HG03469 (cell line): ENCODE data around the gene RNU5D-1.
A peak's percentile ranks its signal among the peaks of the same experiment; 100 is the strongest.
"Not testable (repeated sequence)": the region's sequence is repeated elsewhere in the genome, so short reads cannot be mapped to it uniquely, and the experiment has no call there.

Experiments
- ATAC-seq: cut with Tn5 transposase; IDR thresholded peaks from one replicate; pipeline ENCODE4 v1.9.1; 2021; ENCODE audit warnings: mild to moderate bottlenecking, moderate library complexity, moderate number of reproducible peaks; ENCODE audit not compliant: unreplicated experiment

Gene RNU5D-1

DNA sequence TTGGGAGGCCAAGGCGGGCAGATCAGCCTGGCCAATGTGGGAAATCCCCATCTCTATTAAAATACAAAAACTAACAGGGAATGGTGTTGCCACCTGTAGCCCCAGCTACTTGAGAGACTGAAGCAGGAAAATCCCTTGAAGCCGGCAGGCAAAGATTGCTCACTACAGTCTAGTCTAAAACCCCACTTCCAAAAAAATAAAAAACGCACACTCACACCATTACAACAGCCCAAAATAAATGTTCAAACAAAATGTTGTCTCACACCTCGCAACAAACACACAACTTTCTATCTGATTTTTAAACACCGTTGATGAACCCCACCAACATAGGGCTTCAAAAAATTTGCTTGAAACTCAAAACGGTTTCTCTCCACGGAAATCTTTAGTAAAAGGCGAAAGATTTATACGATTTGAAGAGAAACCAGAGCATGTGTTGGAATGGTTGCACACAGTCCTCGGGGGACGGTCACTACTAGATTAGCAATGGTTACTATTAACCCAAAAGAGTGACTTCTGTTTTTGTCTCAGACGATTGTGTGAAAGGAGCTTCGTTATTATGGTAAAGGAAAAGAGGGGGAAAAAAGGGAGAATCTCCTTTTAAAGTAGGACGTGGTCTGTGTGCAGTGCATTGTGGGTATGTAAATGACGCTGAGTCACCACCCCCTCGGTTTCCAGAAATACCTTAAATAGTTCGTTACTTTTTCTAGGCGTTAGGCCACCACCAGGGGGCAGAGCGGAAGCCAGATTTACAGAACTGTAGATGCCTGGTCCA is at the start of gene RNU5D-1:
Gene RNU5D-1 (minus strand): TSS at position 430 of the 772 bp plus-strand sequence.
- ATAC-seq, result peak; percentile 38

DNA sequence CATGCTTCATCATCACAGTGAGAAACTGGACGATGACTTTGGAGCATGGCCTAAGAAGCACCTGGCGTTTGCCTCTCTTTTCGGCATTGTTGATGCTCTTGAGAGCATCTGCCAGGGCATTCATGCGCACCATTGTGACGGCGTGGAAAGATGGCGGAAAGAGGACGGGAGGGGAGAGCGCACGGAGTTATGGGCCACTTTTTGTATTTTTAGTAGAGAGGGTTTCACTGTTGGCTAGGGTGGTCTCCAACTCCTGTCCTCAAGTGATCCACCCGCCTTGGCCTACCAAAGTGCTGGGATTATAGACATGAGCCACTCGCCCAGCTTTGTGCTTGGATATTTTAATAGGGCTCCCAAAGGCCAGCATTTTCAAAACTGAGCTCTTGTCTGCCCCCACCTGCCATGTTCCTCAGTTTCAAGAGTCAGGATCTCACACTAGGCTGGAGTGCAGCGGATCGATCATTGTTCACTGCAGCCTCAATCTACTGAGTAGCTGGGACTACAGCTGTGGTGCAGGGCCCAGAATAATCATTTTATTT is 49.7 kb upstream of the RNU5D-1 start:
- ATAC-seq, result no peak

DNA sequence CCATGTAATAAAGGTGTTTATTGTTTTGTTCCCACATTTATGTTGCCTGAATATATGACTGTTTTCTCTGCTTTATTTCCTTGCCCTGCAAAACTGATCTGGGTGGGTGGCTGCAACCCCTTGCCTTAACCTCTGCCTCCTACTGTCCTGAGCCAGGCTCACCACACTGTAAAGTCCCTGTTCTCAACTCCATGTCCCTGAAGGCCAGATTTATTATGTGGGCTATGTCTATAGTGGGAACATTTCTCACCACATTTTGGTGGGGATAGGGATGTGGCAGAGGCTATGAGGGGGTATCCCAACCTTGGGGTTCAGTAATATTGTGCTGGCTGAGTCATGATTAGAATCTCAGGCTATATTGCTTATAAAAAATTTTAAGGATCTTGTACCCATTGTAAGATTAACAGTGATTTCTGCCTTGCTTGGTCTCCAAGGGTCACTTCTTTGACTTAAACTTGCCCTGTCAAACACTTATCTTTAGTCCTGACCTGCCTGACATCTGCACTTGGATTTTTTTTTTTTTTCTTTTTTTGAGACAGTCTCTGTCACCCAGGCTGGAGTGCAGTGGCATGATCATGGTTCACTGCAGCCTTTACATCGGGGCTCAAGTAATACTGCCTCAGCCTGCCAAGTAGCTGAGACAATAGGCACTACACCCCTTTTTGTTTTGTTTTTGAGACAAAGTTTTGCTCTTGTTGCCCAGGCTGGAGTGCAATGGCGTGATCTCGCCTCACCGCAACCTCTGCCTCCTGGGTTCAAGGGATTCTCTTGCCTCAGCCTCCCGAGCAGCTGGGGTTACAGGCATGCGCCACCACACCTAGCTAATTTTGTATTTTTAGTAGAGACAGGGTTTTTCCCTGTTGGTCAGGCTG is 48.0 kb upstream of the RNU5D-1 start:
- ATAC-seq, result no peak

DNA sequence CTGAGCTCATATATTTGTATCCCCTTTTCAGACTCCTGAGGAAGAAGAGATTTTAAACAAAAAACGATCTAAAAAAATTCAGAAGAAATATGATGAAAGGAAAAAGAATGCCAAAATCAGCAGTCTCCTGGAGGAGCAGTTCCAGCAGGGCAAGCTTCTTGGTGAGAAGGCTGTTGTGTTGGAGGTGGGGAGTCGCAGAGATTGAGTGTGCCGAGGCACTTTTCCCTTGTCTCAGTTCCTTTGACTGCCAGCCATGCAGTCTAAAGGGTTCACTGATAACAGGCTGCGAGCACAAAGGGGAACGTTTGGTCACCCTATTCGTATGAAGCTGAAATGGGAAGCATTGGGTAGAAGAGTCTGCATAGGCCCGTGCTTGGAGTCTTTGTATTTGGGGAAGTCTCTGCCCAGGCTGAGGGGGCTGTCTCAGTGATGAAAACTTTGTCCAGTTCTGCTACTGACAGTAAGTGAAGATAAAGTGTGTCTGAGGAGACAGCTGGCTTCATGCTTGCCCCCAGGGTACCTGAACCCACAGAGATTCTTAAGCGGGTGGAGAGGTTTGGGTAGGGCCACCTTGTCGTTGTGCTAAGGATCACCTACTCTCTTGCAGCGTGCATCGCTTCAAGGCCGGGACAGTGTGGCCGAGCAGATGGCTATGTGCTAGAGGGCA is 47.1 kb upstream of the RNU5D-1 start:
- ATAC-seq, result no peak

DNA sequence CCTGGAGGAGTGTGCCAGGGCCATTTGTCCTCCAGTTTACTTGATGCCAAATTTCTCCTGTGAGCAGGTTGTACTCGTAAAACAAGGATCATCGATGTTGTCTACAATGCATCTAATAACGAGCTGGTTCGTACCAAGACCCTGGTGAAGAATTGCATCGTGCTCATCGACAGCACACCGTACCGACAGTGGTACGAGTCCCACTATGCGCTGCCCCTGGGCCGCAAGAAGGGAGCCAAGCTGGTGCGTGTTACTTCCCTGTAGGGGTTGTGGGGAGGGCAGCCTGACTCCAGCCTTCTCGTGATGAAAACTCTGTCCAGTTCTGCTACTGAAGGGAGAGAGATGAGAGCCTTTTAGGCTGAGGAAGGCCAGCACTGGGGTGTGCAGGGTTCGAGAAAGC is 46.6 kb upstream of the RNU5D-1 start:
- no peak for ATAC-seq

DNA sequence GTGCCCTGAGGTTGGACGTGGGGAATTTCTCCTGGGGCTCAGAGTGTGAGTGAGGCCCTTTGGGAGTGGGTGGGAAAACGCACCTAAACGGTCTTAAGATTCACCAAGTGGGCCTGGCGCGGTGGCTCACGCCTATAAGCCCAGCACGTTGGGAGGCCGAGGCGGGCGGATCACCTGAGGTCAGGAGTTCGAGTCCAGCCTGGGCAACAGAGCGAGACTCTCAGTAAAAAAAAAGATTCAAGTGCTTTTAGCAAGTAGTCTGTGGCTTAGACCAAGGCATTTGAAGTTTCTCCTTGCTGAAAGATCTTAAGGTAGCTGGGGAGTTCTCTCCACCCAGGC is 45.7 kb upstream of the RNU5D-1 start:
- ATAC-seq, result no peak

DNA sequence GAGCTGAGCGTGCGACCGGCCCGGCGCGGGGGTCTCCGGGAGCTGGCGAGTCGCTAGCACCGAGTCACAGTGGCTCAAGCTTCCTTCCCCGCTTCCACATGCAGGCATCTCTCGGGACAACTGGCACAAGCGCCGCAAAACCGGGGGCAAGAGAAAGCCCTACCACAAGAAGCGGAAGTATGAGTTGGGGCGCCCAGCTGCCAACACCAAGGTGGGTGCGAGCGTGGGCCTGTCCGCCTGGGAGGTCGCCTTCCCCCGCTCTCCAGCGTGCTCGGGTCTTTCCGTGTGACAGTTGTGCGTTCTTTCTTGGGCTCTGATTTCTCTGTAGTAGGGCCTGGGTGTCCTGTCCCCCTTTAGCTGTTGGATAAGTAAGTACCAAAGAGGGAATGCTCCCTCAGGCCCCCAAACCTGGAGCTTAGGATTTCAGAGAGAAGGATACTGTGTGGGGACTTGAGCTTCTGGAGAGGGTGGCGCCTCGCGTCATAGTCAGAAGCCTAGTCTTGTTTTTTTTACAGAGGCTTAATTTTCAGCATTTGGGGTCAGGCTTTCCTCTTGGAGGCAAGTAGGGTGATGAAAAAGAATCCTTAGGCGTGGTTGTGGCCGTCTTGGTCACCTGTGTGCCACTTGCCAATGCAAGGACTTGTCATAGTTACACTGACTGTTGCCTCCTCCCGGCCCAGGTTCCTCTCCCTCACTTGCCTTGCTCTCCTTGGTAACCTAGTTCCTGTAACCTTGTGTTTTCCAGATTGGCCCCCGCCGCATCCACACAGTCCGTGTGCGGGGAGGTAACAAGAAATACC is 45.2 kb upstream of the RNU5D-1 start:
- no peak for ATAC-seq

DNA sequence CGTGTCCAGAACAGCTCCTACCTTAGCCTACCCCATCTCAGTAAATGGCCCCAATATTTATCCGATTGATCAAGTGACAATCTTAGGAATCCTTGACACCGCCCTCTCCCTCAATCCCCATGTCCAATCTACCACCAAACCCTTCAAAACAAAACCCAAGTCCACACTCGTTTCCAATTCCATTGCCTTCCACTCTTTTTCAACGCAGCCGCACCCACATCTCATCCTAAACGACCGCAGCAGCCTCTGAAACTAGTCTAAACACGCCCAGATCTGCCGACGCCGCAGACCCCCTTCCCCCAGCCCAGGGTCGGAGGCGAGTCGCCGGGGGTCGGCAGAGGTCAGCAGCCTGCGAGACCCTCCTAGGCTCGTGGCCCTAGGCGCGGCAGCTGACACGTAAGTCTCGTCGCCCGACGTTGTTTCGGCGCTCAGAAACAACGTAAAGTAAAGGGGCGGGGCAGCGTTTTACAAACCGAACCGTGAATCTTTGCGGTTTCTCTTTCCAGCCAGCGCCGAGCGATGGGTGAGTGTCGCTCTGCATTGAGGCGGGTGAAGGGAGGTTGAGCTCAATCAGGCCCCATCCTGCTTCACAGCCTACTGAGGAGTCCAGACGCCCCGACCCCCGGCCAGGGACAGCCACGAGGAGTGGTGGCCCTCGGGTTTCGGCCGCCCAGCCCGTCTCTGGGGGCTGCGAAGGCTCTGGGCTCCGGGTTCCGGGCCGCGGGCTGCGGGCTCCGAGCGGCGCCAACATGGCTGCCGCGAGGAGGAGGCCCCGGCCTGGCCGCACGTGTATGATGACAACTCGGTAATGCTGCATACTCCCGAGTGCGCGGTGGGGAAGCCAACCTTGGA is 44.3 kb upstream of the RNU5D-1 start, which contains the start of gene RPS8:
Gene RPS8 (plus strand): TSS at position 463 of the 852 bp plus-strand sequence. CDS start 57 bp downstream, at position 520.
- peak; percentile 52 for ATAC-seq

DNA sequence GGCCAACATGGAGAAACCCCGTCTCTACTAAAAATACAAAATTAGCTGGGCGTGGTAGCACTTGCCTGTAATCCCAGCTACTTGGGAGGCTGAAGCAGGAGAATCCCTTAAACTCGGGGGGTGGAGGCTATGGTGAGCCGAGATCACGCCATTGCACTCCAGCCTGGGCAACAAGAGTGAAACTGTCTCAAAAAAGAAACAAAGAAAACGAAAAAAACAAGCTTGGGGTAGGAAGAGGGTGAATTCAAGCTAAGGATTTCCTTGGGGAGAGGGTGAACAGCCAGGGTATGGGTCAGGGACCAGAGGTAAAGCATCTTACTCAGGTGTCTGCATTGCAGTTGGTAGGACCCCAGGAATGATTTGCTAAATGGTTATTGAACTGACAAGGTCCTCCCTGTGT is 35.5 kb upstream of the RNU5D-1 start:
- not testable (repeated sequence) for ATAC-seq

DNA sequence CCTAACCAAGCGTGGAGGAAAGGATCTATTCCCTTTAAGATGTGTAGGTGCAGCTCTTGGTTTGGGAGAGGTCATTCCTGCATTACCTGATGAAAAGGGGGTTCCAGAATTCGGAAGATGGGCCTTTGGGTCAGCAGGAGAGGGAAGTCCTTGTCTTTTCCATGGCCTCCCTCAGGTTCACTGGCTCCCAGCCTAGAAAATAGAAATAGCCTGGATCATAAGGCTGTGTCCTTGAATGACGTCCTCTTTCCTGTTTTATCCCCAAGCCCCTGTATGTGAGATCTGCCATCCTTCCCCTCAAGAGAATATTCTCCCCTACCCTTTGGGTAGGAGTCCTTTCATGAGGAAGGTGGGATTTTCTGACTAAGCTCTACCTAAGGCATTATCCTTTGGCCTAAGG is 29.9 kb upstream of the RNU5D-1 start:
- ATAC-seq, result no peak

DNA sequence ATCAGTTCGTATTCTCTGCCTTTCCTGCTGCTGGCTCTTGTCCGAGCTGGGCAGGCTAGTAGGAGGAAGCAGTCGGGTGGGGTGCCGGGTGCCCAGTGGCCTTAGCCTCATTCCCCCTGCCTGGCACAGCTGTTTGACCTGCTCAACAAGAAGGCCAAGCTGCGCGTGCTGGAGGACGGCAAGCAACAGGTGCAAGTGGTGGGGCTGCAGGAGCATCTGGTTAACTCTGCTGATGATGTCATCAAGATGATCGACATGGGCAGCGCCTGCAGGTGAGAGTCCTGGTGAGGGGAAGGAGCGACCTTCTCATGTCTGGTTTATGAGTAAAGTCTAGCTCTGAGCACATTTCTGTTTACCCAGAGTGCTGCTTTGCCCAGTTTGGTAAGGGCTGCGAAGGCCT is 28.1 kb upstream of the RNU5D-1 start:
- ATAC-seq, result no peak

DNA sequence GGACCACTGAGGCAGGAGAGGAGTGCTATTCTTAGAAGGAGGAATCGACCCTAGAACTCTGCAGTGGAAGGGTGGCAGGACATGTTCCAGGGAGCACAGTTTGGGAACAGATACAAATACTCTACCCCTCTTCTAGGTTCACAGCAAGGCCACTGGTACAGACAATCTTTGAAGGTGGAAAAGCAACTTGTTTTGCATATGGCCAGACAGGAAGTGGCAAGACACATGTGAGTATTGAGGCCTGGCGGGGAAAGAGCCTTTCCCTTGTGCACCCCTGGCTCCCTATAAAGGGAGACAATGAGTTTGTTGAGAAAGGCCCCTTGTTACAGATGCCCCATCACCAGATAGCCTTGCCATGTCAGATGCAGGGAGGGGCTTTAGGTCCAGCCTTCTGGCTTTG is 26.4 kb upstream of the RNU5D-1 start:
- no peak for ATAC-seq

DNA sequence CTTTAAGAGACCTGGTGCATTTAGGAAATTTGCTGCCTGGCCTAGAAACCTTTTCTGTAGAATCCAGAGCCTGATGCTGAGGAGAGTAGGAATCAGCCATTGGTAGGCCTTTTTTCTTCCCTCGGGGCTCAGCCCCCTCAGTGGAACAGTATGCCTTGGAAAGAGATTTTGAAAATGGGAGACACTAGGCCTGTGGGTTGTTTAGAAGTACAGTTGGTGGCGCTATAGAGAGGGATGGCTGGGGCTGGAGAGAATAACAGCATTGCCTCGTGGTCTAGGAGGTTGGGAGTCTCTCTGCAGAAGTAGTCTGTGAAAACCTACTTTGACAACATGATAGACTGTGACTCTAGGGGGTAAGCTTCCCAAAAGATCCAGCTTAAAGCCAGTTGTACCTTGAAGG is 16.9 kb upstream of the RNU5D-1 start:
- ATAC-seq, result no peak

DNA sequence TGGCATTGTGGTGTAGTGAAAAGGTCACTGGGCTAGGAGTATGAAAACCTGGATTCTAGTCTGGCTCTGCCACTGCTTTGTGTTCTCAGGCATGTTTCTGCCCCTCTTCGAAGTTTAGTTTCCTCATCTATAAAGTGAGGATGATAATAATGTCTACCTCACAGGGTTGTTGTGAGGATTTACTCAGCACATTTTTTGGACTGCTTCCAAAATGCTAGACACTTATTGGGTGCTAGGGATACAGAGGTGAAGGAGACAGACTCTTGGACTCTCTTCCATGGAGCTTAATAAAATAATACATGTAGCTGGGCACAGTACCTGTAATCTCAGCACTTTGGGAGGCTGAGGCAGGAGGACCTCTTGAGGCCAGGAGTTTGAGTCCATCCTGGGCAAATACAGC is 12.2 kb upstream of the RNU5D-1 start:
- no peak for ATAC-seq

DNA sequence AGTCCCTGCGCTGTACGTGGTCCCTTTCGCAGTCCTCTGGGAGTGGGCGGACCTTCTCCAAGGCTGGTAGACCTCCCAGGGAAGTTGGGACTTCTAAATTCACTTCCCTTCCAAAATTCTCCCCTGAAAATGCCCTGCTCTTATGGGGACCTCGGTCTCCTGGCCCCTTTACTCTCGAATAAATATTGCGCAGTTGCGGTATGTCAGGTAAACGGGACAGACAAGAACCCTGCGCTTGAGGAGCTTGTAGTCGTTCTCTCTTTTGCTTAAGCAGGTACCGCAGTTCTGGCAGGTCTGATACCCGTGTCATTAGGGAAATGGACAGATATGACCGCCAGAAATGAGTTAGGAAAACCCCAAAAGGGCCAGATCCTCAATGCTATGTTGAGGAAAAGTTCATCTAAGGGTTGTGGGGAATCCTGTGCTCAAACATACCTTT is 9.2 kb upstream of the RNU5D-1 start:
- no peak for ATAC-seq

DNA sequence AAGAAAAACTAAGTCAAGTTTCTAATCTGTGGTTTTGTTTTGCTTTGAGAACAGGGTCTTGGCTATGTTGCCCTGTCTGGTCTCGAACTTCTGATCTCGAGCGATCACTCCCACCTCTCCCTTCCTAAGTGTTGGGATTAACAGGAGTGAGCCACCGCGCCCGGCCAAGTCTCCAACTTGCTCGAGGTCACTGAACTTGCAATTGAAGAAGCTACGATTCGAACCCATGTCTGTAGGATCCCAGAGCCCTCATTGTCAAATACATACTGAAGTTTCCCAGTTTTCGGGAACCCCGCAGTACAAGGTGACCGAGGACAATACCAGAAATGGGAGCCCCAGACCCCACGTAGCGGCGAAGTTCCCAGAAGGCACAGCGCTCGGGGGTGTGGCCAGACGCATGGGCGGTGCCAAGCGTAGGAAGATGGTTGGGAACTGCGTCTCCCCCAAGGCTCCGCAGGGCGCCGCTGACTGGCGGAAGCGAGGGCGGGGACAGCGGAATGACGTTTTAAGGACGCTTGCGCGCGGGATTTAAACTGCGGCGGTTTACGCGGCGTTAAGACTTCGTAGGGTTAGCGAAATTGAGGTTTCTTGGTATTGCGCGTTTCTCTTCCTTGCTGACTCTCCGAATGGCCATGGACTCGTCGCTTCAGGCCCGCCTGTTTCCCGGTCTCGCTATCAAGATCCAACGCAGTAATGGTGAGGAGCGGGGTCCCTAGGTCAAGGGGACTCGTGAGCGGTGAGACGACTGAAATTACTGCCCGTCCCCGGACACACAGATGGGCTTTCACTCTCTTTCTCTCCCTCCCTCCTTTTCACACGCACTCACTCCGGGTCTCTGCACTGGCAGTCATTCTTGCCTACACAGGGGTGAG is 8.6 kb upstream of the RNU5D-1 start, which contains the start of gene KIF2C:
Gene KIF2C (plus strand): TSS at position 531 of the 872 bp plus-strand sequence. CDS start 96 bp downstream, at position 627.
- peak; percentile 92 for ATAC-seq

DNA sequence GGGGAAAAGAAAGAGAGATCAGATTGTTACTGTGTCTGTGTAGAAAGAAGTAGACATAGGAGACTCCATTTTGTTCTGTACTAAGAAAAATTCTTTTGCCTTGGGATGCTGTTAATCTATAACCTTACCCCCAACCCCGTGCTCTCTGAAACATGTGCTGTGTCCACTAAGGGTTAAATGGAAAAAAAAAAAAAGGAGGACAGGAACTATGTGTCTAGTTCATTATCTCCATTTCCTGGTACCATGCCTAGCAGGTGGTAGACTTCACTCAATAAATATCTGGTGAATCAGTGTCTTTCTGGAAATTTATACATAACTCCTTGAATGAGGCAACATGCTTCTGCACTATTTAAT is 8.0 kb upstream of the RNU5D-1 start:
- not testable (repeated sequence) for ATAC-seq

DNA sequence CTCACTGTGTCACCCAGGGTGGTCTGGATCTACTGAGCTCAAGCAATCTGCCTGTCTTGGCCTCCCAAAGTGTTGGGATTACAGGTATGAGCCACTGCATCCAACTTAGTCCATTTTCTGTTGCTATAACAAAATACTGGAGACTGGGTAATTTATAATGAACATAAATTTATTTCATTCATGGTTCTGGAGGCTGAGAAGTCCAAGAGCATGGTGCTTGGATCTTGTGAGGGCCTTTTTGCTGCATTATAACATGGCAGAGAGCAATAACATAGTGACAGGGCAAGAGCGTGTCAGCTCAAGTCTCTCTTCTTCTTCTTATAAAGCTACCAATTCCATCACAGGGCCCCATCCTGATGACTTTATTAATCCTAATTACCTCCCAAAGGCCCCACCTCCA is 5.0 kb upstream of the RNU5D-1 start:
- no peak for ATAC-seq
